ENCODE measurements around the gene SPAG9.
A peak's percentile ranks its signal among the peaks of the same experiment; 100 is the strongest.

Gene SPAG9

DNA sequence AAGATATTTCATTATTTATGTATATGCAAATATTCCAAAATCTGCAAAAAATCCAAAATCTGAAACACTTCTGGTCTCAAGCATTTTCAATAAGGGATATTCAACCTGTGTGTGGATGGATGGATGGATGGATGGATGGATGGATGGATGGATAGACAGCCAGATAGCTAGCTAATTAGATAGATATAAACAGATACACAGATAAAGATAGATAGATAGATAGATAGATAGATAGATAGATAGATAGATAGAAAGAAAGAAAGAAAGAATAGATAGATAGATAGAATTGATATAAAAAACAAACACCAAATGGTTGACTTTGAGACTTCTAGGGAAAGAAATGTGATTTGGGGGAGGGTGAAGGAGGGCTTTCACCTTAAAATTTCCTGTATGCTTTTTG is 139.4 kb downstream of the SPAG9 start:
- DNase-seq, result no peak

GRCh38 chr17:50979524-50979927 is 141.1 kb downstream of the SPAG9 start:
- no peak for DNase-seq

GRCh38 chr17:50977487-50978159 is 143.0 kb downstream of the SPAG9 start:
- DNase-seq, result no peak

DNA sequence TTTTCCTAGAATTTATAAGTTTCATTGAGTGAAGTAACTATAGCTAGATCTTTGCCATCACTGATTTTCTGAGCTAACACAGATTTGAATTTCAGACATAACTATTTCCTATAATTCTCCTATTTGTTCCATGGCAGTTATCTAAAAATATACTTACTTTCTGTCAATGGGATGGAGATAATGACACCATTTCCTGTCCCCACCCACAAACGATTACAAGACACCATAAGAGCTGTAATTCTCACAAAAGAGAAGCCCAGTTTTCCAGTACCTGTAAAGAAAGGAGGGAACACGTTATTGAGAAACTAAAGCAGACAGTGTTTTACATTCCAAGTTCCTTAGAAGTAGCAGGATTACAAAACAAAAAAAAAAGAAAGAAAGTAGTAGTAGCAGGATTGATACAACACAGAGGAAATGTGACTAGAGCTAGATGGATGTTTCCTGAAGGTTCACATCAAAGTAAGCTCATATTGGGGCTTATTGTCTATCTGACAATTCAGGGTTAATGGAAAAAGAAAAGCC is 143.7 kb downstream of the SPAG9 start:
- no peak for DNase-seq

GRCh38 chr17:50973557-50974494 is 146.8 kb downstream of the SPAG9 start:
- no peak for DNase-seq

GRCh38 chr17:50972577-50972976 is 148.1 kb downstream of the SPAG9 start:
- DNase-seq, result no peak

GRCh38 chr17:50967795-50968194 is 152.9 kb downstream of the SPAG9 start:
- DNase-seq, result no peak

GRCh38 chr17:50966163-50966666 is 154.5 kb downstream of the SPAG9 start:
- DNase-seq, result no peak

DNA sequence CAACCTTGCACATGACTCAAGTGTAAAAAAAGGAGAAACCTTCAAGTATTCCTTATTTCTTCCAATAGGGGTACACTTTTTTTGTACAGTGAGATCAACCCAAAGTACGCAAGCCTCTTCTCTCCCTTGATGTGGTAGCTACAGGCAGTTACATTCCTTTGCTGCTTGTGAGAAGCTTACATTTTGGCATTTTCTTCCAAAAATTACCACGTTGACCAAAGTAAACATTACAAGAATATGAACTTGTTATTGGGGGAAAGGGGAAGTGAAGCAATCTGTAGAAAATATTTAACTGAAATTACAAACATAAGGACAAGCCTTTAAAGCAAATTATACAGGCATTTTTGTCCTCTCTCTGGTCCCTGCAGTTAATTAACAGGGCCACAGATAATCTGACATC is 157.5 kb downstream of the SPAG9 start:
- no peak for DNase-seq

GRCh38 chr17:50961282-50962220 is 159.1 kb downstream of the SPAG9 start:
- no peak for DNase-seq

GRCh38 chr17:50959341-50959740 is 161.3 kb downstream of the SPAG9 start:
- DNase-seq, result no peak

DNA sequence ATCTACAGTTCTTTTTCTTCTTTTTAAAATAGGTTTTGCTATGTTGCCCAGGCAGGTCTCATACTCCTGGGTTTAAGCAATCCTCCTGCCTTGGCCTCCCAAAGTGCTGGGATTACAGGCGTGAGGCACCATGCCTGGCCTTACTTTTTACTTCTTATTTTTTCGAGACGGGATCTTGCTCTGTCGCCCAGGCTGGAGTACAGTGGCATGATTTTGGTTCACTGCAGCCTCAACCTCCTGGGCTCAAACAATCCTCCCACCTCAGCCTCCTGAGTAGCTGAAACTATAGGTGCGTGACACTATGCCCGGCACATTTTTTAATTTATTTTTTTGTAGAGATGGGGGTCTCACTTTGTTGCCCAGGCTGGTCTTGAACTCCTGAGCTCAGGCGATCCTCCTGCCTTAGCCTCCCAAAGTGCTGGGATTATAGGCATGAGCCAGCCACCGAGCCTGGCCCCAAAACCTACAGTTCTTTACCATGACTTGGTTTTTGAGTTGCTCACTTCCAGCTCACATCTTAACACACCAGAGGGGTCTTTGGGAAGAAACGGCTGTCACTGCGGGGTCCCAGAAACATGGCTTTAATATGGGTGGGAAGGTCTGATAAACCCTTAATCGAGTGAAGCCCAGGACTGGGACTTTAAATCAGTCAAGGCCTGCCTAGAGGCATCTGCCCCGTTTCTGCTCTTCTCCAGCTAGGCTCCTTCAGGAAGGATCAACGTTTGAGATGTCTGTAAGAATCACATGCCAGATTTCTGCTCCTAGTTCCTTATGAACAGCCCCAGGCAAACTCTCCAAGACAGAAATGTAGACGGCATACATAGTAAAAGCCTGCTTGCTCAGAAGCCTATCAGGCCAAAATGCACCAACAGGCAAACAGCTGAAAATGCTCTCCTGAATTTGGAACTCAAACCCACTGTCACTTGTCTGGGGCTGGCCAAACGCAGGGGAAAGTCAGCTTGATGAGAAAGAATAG is 162.8 kb downstream of the SPAG9 start:
- DNase-seq, result no peak

- DNase-seq, result peak; percentile 20
These were observed 163.7 kb downstream of the SPAG9 start for GRCh38 chr17:50956750-50957523.

GRCh38 chr17:50956409-50956749 is 164.3 kb downstream of the SPAG9 start:
- DNase-seq, result no peak

- DNase-seq, result no peak
These were observed 165.0 kb downstream of the SPAG9 start for GRCh38 chr17:50955667-50956120.

DNA sequence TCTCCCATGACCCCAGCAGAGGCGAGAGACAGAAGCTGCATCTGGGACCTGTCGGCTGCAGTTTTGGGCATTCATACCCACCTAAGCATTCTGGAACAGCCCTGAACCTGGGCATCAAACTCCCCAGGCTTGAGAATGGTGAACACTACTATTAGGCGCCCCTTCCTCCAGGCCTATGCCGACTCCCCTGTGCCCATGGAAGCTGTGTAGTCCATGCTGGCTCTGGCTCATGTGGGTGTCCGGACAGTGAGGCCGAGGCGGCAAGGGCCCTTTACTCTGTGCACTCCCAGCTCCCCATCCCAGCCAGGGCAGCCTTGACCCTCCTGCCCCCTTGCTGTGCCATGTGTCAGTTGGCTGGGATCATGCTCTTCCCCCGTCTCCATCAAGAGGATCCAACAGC is 165.5 kb downstream of the SPAG9 start:
- no peak for DNase-seq

DNA sequence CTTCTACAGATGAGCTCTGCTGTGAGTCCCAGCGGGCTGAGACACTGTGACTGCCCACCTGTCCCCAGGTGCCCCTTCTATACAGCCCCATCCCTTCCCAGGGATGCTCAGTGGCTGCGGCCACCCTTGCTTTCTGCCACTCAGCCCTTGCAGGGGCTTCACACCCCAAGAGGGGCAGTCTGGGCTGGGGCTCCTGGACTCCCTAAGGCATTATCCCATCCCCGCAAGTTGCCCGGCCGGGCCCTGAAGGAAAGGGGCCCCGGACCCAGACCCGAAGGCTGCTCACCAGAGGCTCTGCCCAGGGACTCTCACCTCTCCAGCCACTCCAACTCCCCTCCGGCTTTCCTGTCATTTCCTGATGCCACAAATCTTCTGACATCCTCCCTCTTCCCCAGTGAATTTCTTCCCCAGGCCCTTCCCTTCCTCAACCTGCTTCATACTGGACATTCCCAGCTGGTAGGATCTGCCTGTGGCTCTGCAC is 166.0 kb downstream of the SPAG9 start:
- DNase-seq, result no peak

DNA sequence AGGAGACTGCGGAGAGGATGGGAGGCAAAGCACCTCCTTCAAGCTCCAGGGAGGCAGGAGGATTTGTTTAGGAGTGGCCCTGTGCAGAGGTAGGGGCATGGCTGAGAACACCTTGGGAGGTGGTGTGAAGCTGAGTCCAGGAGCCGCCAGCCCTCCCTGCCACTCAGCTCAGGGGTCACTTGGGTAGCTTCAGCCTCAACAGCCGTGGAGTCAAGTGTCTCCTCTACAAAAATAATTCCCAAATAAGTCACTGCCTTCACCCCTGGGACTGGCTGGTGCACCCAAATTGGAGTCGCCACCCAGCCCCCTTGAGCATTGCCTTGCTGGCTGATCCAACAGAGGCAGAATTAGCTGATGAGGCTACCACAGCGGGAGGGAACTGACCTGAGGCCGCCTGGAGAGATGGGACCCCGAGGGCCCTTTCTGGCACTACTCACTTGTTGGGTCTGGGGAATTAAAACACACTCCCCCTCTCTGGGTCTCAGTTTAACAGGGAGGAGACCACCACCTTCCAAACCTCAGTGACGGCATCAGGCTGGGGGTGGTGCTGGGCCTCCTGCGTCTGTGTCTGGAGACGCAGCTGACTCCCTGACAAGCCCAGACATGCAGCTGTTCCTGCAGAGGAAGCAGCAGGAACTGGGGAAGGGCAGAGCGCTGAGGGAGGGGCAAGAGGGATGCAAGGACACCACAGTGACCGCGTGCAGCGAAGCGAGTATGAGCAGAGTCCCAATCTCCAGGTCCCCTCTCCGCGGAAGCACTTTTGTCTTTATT is 166.7 kb downstream of the SPAG9 start:
- peak; percentile 77 for DNase-seq

- DNase-seq, result no peak
These were observed 167.2 kb downstream of the SPAG9 start for GRCh38 chr17:50953518-50953830.

GRCh38 chr17:50952889-50953288 is 167.8 kb downstream of the SPAG9 start:
- no peak for DNase-seq
